ENCODE measurements around the gene CNOT6L. TPM values are rescaled to one million over a fixed set of nuclear protein-coding genes. Genes with fewer than 3 reads are reported as not detected.

Gene CNOT6L
- total RNA-seq, 3 donors from 2014 or later (not counting 1 experiment from before 2014, with no cell fraction given) = 172 to 237 (median 193) TPM

- ATAC-seq (no peak), DNase-seq (no peak)
- WGBS (ENCODE audit: insufficient coverage) = 93% methylated on average over 11 of the region's 11 CpGs
- Mint-ChIP-seq H3K27me3 (ENCODE audit: low read depth in 2 of 2) (peaks cover 7 to 12% of the 10 kb centered on the region in 2 donors), H3K36me3 (no peaks in the 10 kb centered on the region), H3K27ac (no peak overlapping the region), H3K4me1 (no peaks in the 10 kb centered on the region), H3K9me3 (no peaks in the 10 kb centered on the region), H3K4me3 (no peak overlapping the region)
- intact Hi-C loops (cut with micrococcal nuclease) = no loop called here
- H3K9me3 ChIP-seq (ENCODE audit: control insufficient read depth, insufficient read depth, low read length) = no peaks in the 10 kb centered on the region
- H3K36me3 ChIP-seq (ENCODE audit: control insufficient read depth, insufficient read depth, low read length) = no peaks in the 10 kb centered on the region
- TF ChIP-seq CTCF (IDR thresholded peaks at IDR 0.05) = no peak
- no peak overlapping the region for H3K4me3 ChIP-seq (ENCODE audit: low read length)
- no peak overlapping the region for H3K27ac ChIP-seq (ENCODE audit: low read length)
- H3K27me3 ChIP-seq (ENCODE audit: control insufficient read depth, insufficient read depth, low read length) = no peaks in the 10 kb centered on the region
- no peaks in the 10 kb centered on the region for H3K4me1 ChIP-seq (ENCODE audit: control insufficient read depth, insufficient read depth, low read length)
Measured at GRCh38 chr4:77681792-77682191, 137.4 kb downstream of the CNOT6L start.

GRCh38 chr4:77676842-77677241, 142.3 kb downstream of the CNOT6L start:
- peaks cover 3 to 12% of the 10 kb centered on the region in 2 donors for H3K27me3 Mint-ChIP-seq (ENCODE audit: low read depth in 2 of 2)
- Histone ChIP-seq H3K27ac (ENCODE audit: low read length) (no peak overlapping the region), H3K9me3 (ENCODE audit: control insufficient read depth, insufficient read depth, low read length) (no peaks in the 10 kb centered on the region), H3K36me3 (ENCODE audit: control insufficient read depth, insufficient read depth, low read length) (no peaks in the 10 kb centered on the region), H3K4me3 (ENCODE audit: low read length) (no peak overlapping the region), H3K27me3 (ENCODE audit: control insufficient read depth, insufficient read depth, low read length) (no peaks in the 10 kb centered on the region), H3K4me1 (ENCODE audit: control insufficient read depth, insufficient read depth, low read length) (no peaks in the 10 kb centered on the region)
- H3K4me1 Mint-ChIP-seq = no peaks in the 10 kb centered on the region
- no peak overlapping the region for H3K4me3 Mint-ChIP-seq
- no peak for DNase-seq
- no peak overlapping the region for H3K27ac Mint-ChIP-seq
- no peaks in the 10 kb centered on the region for H3K36me3 Mint-ChIP-seq
- WGBS (ENCODE audit: insufficient coverage) = 83% methylated on average over 2 of the region's 3 CpGs
- ATAC-seq = no peak
- no peaks in the 10 kb centered on the region for H3K9me3 Mint-ChIP-seq
- TF ChIP-seq CTCF (IDR thresholded peaks at IDR 0.05) = no peak
- intact Hi-C loops (cut with micrococcal nuclease) = no loop called here

- H3K36me3 Mint-ChIP-seq = no peaks in the 10 kb centered on the region
- H3K27me3 Mint-ChIP-seq (ENCODE audit: low read depth in 2 of 2) = no peaks in the 10 kb centered on the region
Measured at GRCh38 chr4:77671051-77671450, 148.1 kb downstream of the CNOT6L start.

More at GRCh38 chr4:77671051-77671450, 148.1 kb downstream of the CNOT6L start:
- Mint-ChIP-seq H3K9me3 (no peaks in the 10 kb centered on the region), H3K4me1 (no peaks in the 10 kb centered on the region), H3K4me3 (no peak overlapping the region), H3K27ac (no peak overlapping the region)
- Histone ChIP-seq H3K9me3 (ENCODE audit: control insufficient read depth, insufficient read depth, low read length) (no peaks in the 10 kb centered on the region), H3K4me1 (ENCODE audit: control insufficient read depth, insufficient read depth, low read length) (no peaks in the 10 kb centered on the region), H3K4me3 (ENCODE audit: low read length) (no peak overlapping the region), H3K36me3 (ENCODE audit: control insufficient read depth, insufficient read depth, low read length) (no peaks in the 10 kb centered on the region), H3K27me3 (ENCODE audit: control insufficient read depth, insufficient read depth, low read length) (no peaks in the 10 kb centered on the region), H3K27ac (ENCODE audit: low read length) (no peak overlapping the region)
- ATAC-seq = no peak
- intact Hi-C loops (cut with micrococcal nuclease) = no loop called here
- TF ChIP-seq CTCF (IDR thresholded peaks at IDR 0.05) = no peak
- no peak for DNase-seq
- WGBS (ENCODE audit: insufficient coverage) = 94% methylated on average over 2 of the region's 4 CpGs
